ENCODE data around the gene NHLH2. TPM values are rescaled to one million over a fixed set of nuclear protein-coding genes. Genes with fewer than 3 reads are reported as not detected.
A peak's percentile ranks its signal among the peaks of the same experiment; 100 is the strongest.

NHLH2 gene
- total RNA-seq, 1 experiment from 2014 or later: not detected

- no peaks in the 10 kb centered on the region for H4K20me1 ChIP-seq (ENCODE audit: insufficient read depth)
- H3K27me3 ChIP-seq (ENCODE audit: insufficient read depth, low read length): no peaks in the 10 kb centered on the region
- ChIA-PET CTCF (interaction anchor here (0.6 to 1.7 kb wide), 2 partner anchors 26 to 147 kb away, joined by 3 to 7 read pairs; no protein-coding TSS in a partner anchor), RAD21 (ENCODE audit: low non-redundant PET in 1 of 2, low total read pairs in 2 of 2, uncharacterized antibody in 2 of 2, unreplicated experiment in 2 of 2) (no interaction called here), POLR2A (no interaction called here)
- no peak overlapping the region for H3K27ac ChIP-seq (ENCODE audit: low read depth, low read length)
- no peak overlapping the region for H3K9ac ChIP-seq (ENCODE audit: low read length)
- H2AFZ ChIP-seq (ENCODE audit: low read depth, low read length, poor library complexity, severe bottlenecking): no peak overlapping the region
- BruUV-seq (replicated peaks): no TSS peak
- peak in 1 of 3 experiments; percentile 29; a peak in 2 of 6 replicates for TF ChIP-seq CTCF (IDR thresholded peaks at IDR 0.05 in 2 of 3, conservative IDR thresholded peaks at IDR 0.05 in 1 of 3; ENCODE audit: borderline replicate concordance in 1 of 3, insufficient read depth in 1 of 3, low read depth in 2 of 3, low read length in 2 of 3)
- TF ChIP-seq ZFX (IDR thresholded peaks at IDR 0.05): no peak
- H3K79me2 ChIP-seq (ENCODE audit: insufficient read depth, low read length): no peaks in the 10 kb centered on the region
- DNase-seq (ENCODE audit: low read depth, low spot score) (no peak), ATAC-seq (peak; percentile 52; the same call in 1 of the 2 replicates)
- intact Hi-C loops (cut with micrococcal nuclease): no loop called here
- H3K4me2 ChIP-seq (ENCODE audit: low read length): no peak overlapping the region
- no peaks in the 10 kb centered on the region for H3K9me2 ChIP-seq (ENCODE audit: insufficient read depth)
- no peaks in the 10 kb centered on the region for H3K36me3 ChIP-seq (ENCODE audit: control insufficient read depth in 1 of 2, insufficient read depth in 2 of 2, low read length in 2 of 2)
- H3K4me3 ChIP-seq (replicated peaks in 1 of 2; ENCODE audit: low read depth in 1 of 2, low read length in 2 of 2): no peak overlapping the region
- H3K9me3 ChIP-seq (ENCODE audit: control insufficient read depth in 1 of 2, insufficient read depth in 1 of 2, low read depth in 1 of 2, low read length in 2 of 2): no peaks in the 10 kb centered on the region
- H3K4me1 ChIP-seq (ENCODE audit: control insufficient read depth in 1 of 2, insufficient read depth in 2 of 2, low read length in 2 of 2): peaks cover 9 to 15% of the 10 kb centered on the region in 2 experiments; a peak in 3 of 4 replicates
Observed at GRCh38 chr1:115833856-115834255, 7.1 kb downstream of the NHLH2 start.

DNA sequence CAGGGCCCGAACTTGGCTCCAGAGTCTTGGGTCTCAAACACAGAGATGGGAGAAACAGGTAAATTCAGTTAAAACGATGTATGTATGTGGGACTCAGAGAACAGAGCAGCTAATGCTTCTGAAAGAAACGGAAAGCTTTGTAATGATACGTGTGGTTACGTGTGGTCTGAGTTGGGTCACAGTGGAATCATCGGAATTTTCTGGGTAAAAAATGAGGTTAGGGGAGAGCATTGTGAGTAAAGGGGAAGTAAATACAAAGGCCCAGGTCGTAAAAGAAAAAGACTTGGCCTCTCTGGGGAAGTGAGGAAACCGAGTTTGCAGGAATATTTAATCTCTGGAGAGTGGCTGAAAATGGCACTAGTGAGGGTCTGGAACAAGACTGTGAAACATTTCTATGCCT, 8.3 kb downstream of the NHLH2 start:
- ChIA-PET POLR2A (no interaction called here), RAD21 (ENCODE audit: low non-redundant PET in 1 of 2, low total read pairs in 2 of 2, uncharacterized antibody in 2 of 2, unreplicated experiment in 2 of 2) (no interaction called here), CTCF (no interaction called here)
- Histone ChIP-seq H3K9me3 (ENCODE audit: control insufficient read depth in 1 of 2, insufficient read depth in 1 of 2, low read depth in 1 of 2, low read length in 2 of 2) (no peaks in the 10 kb centered on the region), H2AFZ (ENCODE audit: low read depth, low read length, poor library complexity, severe bottlenecking) (no peak overlapping the region), H3K4me1 (ENCODE audit: control insufficient read depth in 1 of 2, insufficient read depth in 2 of 2, low read length in 2 of 2) (peaks cover 9 to 15% of the 10 kb centered on the region in 2 experiments; a peak in 3 of 4 replicates), H3K27ac (ENCODE audit: low read depth, low read length) (no peak overlapping the region), H3K9ac (ENCODE audit: low read length) (no peak overlapping the region), H3K9me2 (ENCODE audit: insufficient read depth) (no peaks in the 10 kb centered on the region), H3K4me3 (replicated peaks in 1 of 2; ENCODE audit: low read depth in 1 of 2, low read length in 2 of 2) (no peak overlapping the region), H3K4me2 (ENCODE audit: low read length) (no peak overlapping the region), H3K36me3 (ENCODE audit: control insufficient read depth in 1 of 2, insufficient read depth in 2 of 2, low read length in 2 of 2) (no peaks in the 10 kb centered on the region), H3K27me3 (ENCODE audit: insufficient read depth, low read length) (no peaks in the 10 kb centered on the region), H4K20me1 (ENCODE audit: insufficient read depth) (no peaks in the 10 kb centered on the region), H3K79me2 (ENCODE audit: insufficient read depth, low read length) (no peaks in the 10 kb centered on the region)
- no TSS peak for BruUV-seq (replicated peaks)
- intact Hi-C loops (cut with micrococcal nuclease): no loop called here
- DNase-seq (ENCODE audit: low read depth, low spot score) (no peak), ATAC-seq (no peak)
- TF ChIP-seq, protein P1, sequence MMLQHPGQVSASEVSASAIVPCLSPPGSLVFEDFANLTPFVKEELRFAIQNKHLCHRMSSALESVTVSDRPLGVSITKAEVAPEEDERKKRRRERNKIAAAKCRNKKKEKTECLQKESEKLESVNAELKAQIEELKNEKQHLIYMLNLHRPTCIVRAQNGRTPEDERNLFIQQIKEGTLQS (IDR thresholded peaks at IDR 0.05): no peak
- TF ChIP-seq EGR1 (IDR thresholded peaks at IDR 0.05; ENCODE audit: low read depth) (no peak), YY1 (IDR thresholded peaks at IDR 0.05; ENCODE audit: extremely low read depth, insufficient replicate concordance, low read depth, low read length) (no peak), SP1 (IDR thresholded peaks at IDR 0.05; ENCODE audit: low read depth) (no peak), TCF7L2 (IDR thresholded peaks at IDR 0.05; ENCODE audit: borderline replicate concordance, extremely low read depth, insufficient read depth, insufficient read length) (no peak)

Data from HCT116 (cell line).